ENCODE data around the gene MTUS2.

GRCh38 chr13:29059800-29060199, 239.7 kb downstream of the MTUS2 start:
- no peak for TF ChIP-seq CTCF (IDR thresholded peaks at IDR 0.05)
- no peak for TF ChIP-seq ZFX (IDR thresholded peaks at IDR 0.05; ENCODE audit: borderline replicate concordance)

All from 22Rv1 (cell line).